Measurements from ENCODE around the gene EMC10.

DNA sequence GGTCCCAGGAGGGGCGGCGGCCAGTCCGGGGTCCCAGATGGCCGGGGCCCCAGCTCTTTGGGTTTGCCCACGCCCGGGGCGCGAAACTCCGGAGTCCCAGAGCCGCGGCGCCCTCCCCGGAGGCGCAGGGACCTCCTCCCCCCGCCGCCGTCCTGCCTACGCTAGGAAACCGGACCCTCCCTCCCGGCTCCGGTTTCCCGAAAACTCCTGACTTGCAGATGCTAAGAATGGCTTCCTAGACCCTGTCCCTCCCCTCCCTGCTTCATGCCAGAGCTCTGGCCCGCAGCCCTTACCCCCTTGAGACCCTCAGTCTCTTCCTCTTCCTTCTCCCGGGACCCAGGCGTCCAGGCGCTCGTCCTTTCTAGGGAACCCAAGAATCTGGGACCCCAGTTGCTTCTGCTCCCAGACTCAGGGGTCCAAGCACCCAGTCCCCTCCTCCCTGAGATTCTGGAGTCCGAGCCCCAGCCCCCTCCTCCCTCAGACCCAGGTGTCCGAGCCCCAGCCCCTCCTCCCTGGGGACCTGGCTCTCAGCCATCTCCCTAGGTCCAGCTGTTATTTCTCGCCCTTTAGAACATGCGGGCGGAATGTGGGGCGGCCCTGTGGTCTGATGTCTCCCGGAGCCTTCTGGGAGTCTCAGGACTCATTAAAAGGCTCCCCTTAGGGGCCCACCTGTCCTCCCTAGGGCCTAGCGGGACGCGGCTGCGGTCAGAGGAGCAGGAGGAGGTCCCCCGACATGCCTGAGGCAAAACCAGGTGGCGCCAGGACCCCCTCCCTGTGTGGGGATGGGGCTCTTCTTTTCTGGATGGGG is 43.9 kb upstream of the EMC10 start, which contains the start of gene MYBPC2:
- TF ChIP-seq, protein P1, sequence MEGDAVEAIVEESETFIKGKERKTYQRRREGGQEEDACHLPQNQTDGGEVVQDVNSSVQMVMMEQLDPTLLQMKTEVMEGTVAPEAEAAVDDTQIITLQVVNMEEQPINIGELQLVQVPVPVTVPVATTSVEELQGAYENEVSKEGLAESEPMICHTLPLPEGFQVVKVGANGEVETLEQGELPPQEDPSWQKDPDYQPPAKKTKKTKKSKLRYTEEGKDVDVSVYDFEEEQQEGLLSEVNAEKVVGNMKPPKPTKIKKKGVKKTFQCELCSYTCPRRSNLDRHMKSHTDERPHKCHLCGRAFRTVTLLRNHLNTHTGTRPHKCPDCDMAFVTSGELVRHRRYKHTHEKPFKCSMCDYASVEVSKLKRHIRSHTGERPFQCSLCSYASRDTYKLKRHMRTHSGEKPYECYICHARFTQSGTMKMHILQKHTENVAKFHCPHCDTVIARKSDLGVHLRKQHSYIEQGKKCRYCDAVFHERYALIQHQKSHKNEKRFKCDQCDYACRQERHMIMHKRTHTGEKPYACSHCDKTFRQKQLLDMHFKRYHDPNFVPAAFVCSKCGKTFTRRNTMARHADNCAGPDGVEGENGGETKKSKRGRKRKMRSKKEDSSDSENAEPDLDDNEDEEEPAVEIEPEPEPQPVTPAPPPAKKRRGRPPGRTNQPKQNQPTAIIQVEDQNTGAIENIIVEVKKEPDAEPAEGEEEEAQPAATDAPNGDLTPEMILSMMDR (IDR thresholded peaks at IDR 0.05): no peak
- no peak for TF ChIP-seq POLR2AphosphoS5 (IDR thresholded peaks at IDR 0.05)

All from prostate gland (tissue), 2 donors.